IMR-90 (cell line): ENCODE results near the gene SDC3. TPM values are rescaled to one million over a fixed set of nuclear protein-coding genes. Genes with fewer than 3 reads are reported as not detected.

Experiments used
- ATAC-seq: fragments of 200-7000 bp; cut with Tn5 transposase; 2 replicates; pipeline ENCODE4 v1.9.1; 2020; ENCODE audit warnings: low read depth, mild to moderate bottlenecking, moderate library complexity
- BruUV-seq: library from RNA; stranded (reverse); fragments of 400-500 nt; replicated peaks from 2 replicates; lab custom pipeline; 2021; lab: Mats Ljungman, UMichigan
- CTCF ChIA-PET: fragments of 300-600 bp; formaldehyde crosslinking; extraction: SDS; loops from one replicate; lab custom pipeline; 2021; ENCODE audit warnings: antibody characterized with exemption; lab: Yijun Ruan, JAX
- POLR2A ChIA-PET: fragments of 300-600 bp; sonication (Branson Sonifier 250); formaldehyde crosslinking; loops from one replicate; lab custom pipeline; 2022; ENCODE audit warnings: antibody characterized with exemption; ENCODE audit not compliant: unreplicated experiment; lab: Charles Lee
- DNase-seq: peaks from one replicate; pipeline ENCODE4 v3.0.0; 2013
- H2AFZ ChIP-seq: replicated peaks from 2 replicates; pipeline ENCODE3; 2013; ENCODE audit warnings: low read length, mild to moderate bottlenecking; ENCODE audit not compliant: poor library complexity
- H2AK5ac ChIP-seq: 2 replicates; pipeline ENCODE4 v1.6.1; 2013; ENCODE audit warnings: low read depth, low read length, inconsistent platforms
- H2AK9ac ChIP-seq: replicated peaks from 2 replicates; pipeline ENCODE3; 2013; ENCODE audit warnings: mild to moderate bottlenecking, low read depth, low read length, moderate library complexity; ENCODE audit not compliant: poor library complexity
- H2BK120ac ChIP-seq: 2 replicates; pipeline ENCODE4 v1.6.1; 2013; ENCODE audit warnings: low read depth, low read length, inconsistent platforms
- H2BK15ac ChIP-seq: 3 replicates; pipeline ENCODE4 v1.6.1; 2013; ENCODE audit warnings: low read depth, low read length, inconsistent platforms
- H2BK20ac ChIP-seq: 2 replicates; pipeline ENCODE4 v1.6.1; 2013; ENCODE audit warnings: low read depth, mild to moderate bottlenecking, inconsistent platforms, low read length, moderate library complexity
- H2BK5ac ChIP-seq: 2 replicates; pipeline ENCODE4 v1.6.1; 2013; ENCODE audit warnings: mild to moderate bottlenecking, low read depth, low read length, inconsistent platforms; ENCODE audit not compliant: poor library complexity, severe bottlenecking
- H3K14ac ChIP-seq: replicated peaks from 2 replicates; pipeline ENCODE4 v1.6.1; 2013; ENCODE audit warnings: low read depth, low read length, inconsistent platforms
- H3K18ac ChIP-seq: 2 replicates; pipeline ENCODE4 v1.6.1; 2013; ENCODE audit warnings: low read depth, low read length, control low read depth
- H3K23ac ChIP-seq: 2 replicates; pipeline ENCODE4 v1.6.1; 2013; ENCODE audit warnings: low read depth, low read length, inconsistent platforms
- H3K27ac ChIP-seq: 2 replicates; pipeline ENCODE4 v1.5.1; 2013; ENCODE audit warnings: mild to moderate bottlenecking, control low read depth, low read length; ENCODE audit not compliant: insufficient read depth
- H3K27me3 ChIP-seq: 2 replicates; pipeline ENCODE4 v1.6.1; 2013; ENCODE audit warnings: low read length; ENCODE audit not compliant: control insufficient read depth, insufficient read depth
- H3K36me3 ChIP-seq: 2 replicates; pipeline ENCODE4 v1.6.1; 2013; ENCODE audit warnings: low read length, mixed read lengths; ENCODE audit not compliant: control insufficient read depth, insufficient read depth
- H3K4ac ChIP-seq: 2 replicates; pipeline ENCODE4 v1.6.1; 2013; ENCODE audit warnings: low read depth, low read length, inconsistent platforms
- H3K4me1 ChIP-seq: 2 replicates; pipeline ENCODE4 v1.6.1; 2013; ENCODE audit warnings: low read length, mixed read lengths; ENCODE audit not compliant: control insufficient read depth, insufficient read depth
- H3K4me2 ChIP-seq: 2 replicates; pipeline ENCODE4 v1.6.1; 2013; ENCODE audit warnings: low read depth, mild to moderate bottlenecking, control low read depth, low read length, moderate library complexity
- H3K4me3 ChIP-seq: 2 replicates; pipeline ENCODE4 v1.5.1; 2013; ENCODE audit warnings: low read depth, mild to moderate bottlenecking, control low read depth, low read length, moderate library complexity; ENCODE audit not compliant: insufficient read depth
- H3K56ac ChIP-seq: 2 replicates; pipeline ENCODE4 v1.6.1; 2013; ENCODE audit warnings: low read length, inconsistent platforms; ENCODE audit not compliant: insufficient read depth; ENCODE audit errors: extremely low read depth
- H3K79me1 ChIP-seq, 2 experiments: 2 replicates each; pipeline ENCODE4 v1.6.1; 2013; ENCODE audit warnings: low read length in 2 of 2, inconsistent platforms in 1 of 2, low read depth in 1 of 2
- H3K9ac ChIP-seq: 2 replicates; pipeline ENCODE4 v1.6.1; 2013; ENCODE audit warnings: low read depth, low read length, control low read depth
- H3K9me1 ChIP-seq: 2 replicates; pipeline ENCODE4 v1.6.1; 2013; ENCODE audit warnings: low read length, inconsistent platforms; ENCODE audit not compliant: insufficient read depth
- H3K9me3 ChIP-seq: 2 replicates; pipeline ENCODE4 v1.6.1; 2013; ENCODE audit warnings: low read length; ENCODE audit not compliant: control insufficient read depth, insufficient read depth
- H4K20me1 ChIP-seq: 2 replicates; pipeline ENCODE4 v1.6.1; 2013; ENCODE audit warnings: low read length, inconsistent platforms; ENCODE audit not compliant: insufficient read depth
- H4K5ac ChIP-seq: 2 replicates; pipeline ENCODE4 v1.6.1; 2013; ENCODE audit warnings: mild to moderate bottlenecking, low read depth, low read length, control low read depth
- H4K8ac ChIP-seq, 2 experiments: 2 replicates each; pipeline ENCODE4 v1.6.1; 2013; ENCODE audit warnings: low read depth in 2 of 2, low read length in 2 of 2, control low read depth in 1 of 2, inconsistent platforms in 1 of 2
- H4K91ac ChIP-seq: 2 replicates; pipeline ENCODE4 v1.6.1; 2013; ENCODE audit warnings: low read depth, low read length, inconsistent platforms; ENCODE audit not compliant: insufficient read depth
- CEBPB ChIP-seq: IDR thresholded peaks from 2 replicates; pipeline ENCODE4 v1.6.1; 2012; ENCODE audit warnings: low read depth, low read length, improper control_type of control experiment
- CHD1 ChIP-seq: IDR thresholded peaks from 2 replicates; pipeline ENCODE4 v1.6.1; 2012; ENCODE audit warnings: low read depth, low read length, improper control_type of control experiment
- FOS ChIP-seq: fragments of 150-350 bp; IDR thresholded peaks from 2 replicates; pipeline ENCODE4 v1.6.1; 2016; ENCODE audit warnings: low read depth, low read length
- RAD21 ChIP-seq: IDR thresholded peaks from 2 replicates; pipeline ENCODE4 v1.6.1; 2012; ENCODE audit warnings: low read length, improper control_type of control experiment
- WGBS, 2 experiments: methylation state at CpG; one replicate each; pipeline versions ENCODE4 v1.1.5 to v1.1.7; 2013; ENCODE audit warnings: missing lambda C conversion rate in 2 of 2; ENCODE audit not compliant: insufficient read length in 1 of 2; ENCODE audit errors: extremely low coverage in 2 of 2; 5-methylcytosine and 5-hydroxymethylcytosine counted together
- dilution Hi-C: fragments of 300-500 bp; cut with HindIII; formaldehyde crosslinking; loops from one replicate; pipeline ENCODE4 v1.14.3; 2018; ENCODE audit warnings: low sequenced_read_pairs; ENCODE audit not compliant: unreplicated experiment
- in situ Hi-C: fragments of 300-500 bp; cut with MboI; formaldehyde crosslinking; loops from 3 replicates; pipeline ENCODE4 v1.14.3; 2019; ENCODE audit warnings: low sequenced_read_pairs, inconsistent platforms, mixed read lengths
- intact Hi-C: fragments of 100-400 bp; cut with micrococcal nuclease; formaldehyde crosslinking; loops from 2 replicates; pipeline ENCODE4 v1.10.0; 2022
- polyA plus RNA-seq, 3 experiments: library from polyadenylated mRNA; depleted of rRNA; stranded (reverse); fragments of >200 nt; gene quantifications; 2 replicates each; pipeline ENCODE4 v1.2.3, GENCODE V29; 2012; ENCODE audit warnings: low replicate concordance in 1 of 3
- total RNA-seq: library from RNA; depleted of rRNA; stranded (reverse); fragments of >200 nt; gene quantifications from 2 replicates; pipeline ENCODE4 v1.2.3, GENCODE V29; 2012
- TF ChIP-seq, protein P1 (sequence below): conservative IDR thresholded peaks from 2 replicates; pipeline ENCODE4 v1.5.1; 2012; ENCODE audit warnings: mild to moderate bottlenecking, low read depth, low read length, improper control_type of control experiment

SDC3 gene
- total and polyA plus RNA-seq, 2 of the 4 experiments (the other 2 are of a cell fraction) = 13.1 to 71.5 TPM

DNA sequence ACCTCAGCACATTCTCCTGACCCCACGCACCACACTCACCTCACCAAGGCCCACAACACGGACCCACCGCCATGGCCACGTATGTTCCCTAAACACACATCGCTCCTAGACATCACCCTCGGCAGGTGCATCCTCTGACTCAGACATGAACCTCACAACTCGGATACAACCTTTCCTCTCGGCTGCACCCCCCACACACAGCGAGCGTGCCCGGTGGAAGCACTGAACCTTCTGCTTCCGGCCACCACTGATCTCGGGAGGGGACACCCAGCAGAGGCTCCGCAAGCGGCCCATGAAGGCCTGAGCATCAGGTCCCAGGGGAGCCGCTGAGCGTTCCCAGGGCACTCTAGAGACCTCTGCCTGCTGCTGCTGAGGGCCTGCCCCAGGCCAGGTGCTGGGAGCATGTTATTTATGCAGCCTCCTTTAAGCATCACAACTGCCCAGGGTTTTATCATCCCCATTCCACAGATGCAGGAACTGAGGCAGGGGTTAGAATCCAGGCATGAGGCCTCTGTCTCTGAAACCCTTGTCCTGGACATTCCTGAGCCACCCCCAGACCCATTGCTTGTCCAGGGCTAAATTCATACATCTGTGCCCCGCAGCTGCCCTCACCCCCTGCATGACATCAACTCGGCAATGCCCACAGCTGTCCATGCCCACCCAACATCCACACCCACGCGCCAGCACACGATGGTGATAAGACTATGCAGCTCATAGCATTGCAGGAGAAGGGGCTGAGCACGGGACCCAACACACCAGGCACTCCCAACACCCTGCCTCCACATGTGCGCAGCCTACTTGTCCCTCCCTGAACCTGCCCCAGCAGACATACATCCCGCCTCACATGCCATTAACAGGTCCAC is 27.0 kb downstream of the SDC3 start:
- H4K20me1 ChIP-seq = peaks cover 73% of the 10 kb centered on the region
- H2BK5ac ChIP-seq = no peak overlapping the region
- no peak overlapping the region for H3K9ac ChIP-seq
- H2AFZ ChIP-seq = no peak overlapping the region
- no peak overlapping the region for H3K14ac ChIP-seq
- no TSS peak for BruUV-seq
- CTCF ChIA-PET = no interaction called here
- H2AK5ac ChIP-seq = peak overlapping the region; percentile 59
- no peak for DNase-seq
- H2BK120ac ChIP-seq = no peak overlapping the region
- no peaks in the 10 kb centered on the region for H3K27me3 ChIP-seq
- no peak overlapping the region for H4K91ac ChIP-seq
- H3K4me1 ChIP-seq = peaks cover 35% of the 10 kb centered on the region
- H3K4me3 ChIP-seq = no peak overlapping the region
- no peak overlapping the region; the same call in 1 of the 2 replicates for H3K23ac ChIP-seq
- peak overlapping the region; percentile 13; the same call in 1 of the 2 replicates for H3K4ac ChIP-seq
- ATAC-seq = no peak
- H3K36me3 ChIP-seq = peaks cover 8% of the 10 kb centered on the region; the same call in 1 of the 2 replicates
- in situ Hi-C loops (no loop called here), dilution Hi-C loops (no loop called here), intact Hi-C loops (no loop called here)
- no peak overlapping the region for H3K18ac ChIP-seq
- no peak overlapping the region for H3K4me2 ChIP-seq
- peaks cover 26% of the 10 kb centered on the region for H3K9me1 ChIP-seq
- no peak overlapping the region for H3K56ac ChIP-seq
- POLR2A ChIA-PET = no interaction called here
- H2AK9ac ChIP-seq = no peak overlapping the region
- H3K79me1 ChIP-seq = peaks cover 45 to 96% of the 10 kb centered on the region in 2 experiments
- no peak overlapping the region for H3K27ac ChIP-seq
- WGBS, 2 experiments = 100% methylated on average over 4 of the region's 25 CpGs; no CpG with 5 or more reads in 1 of the 2 experiments
- no peaks in the 10 kb centered on the region for H3K9me3 ChIP-seq
- H4K5ac ChIP-seq = no peak overlapping the region
- no peak overlapping the region for H2BK15ac ChIP-seq
- no peak overlapping the region for H2BK20ac ChIP-seq
- TF ChIP-seq, protein P1, sequence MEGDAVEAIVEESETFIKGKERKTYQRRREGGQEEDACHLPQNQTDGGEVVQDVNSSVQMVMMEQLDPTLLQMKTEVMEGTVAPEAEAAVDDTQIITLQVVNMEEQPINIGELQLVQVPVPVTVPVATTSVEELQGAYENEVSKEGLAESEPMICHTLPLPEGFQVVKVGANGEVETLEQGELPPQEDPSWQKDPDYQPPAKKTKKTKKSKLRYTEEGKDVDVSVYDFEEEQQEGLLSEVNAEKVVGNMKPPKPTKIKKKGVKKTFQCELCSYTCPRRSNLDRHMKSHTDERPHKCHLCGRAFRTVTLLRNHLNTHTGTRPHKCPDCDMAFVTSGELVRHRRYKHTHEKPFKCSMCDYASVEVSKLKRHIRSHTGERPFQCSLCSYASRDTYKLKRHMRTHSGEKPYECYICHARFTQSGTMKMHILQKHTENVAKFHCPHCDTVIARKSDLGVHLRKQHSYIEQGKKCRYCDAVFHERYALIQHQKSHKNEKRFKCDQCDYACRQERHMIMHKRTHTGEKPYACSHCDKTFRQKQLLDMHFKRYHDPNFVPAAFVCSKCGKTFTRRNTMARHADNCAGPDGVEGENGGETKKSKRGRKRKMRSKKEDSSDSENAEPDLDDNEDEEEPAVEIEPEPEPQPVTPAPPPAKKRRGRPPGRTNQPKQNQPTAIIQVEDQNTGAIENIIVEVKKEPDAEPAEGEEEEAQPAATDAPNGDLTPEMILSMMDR = no peak
- no peak for TF ChIP-seq CEBPB
- TF ChIP-seq FOS = no peak
- no peak for TF ChIP-seq RAD21
- no peak for TF ChIP-seq CHD1
- H4K8ac ChIP-seq = no peak overlapping the region
